Tibial nerve (tissue), 3 donors: Measurements from ENCODE around the gene CD79A.

Experiments
- POLR2A ChIP-seq, 2 donors: fragments of 450-650 bp; IDR thresholded peaks; one replicate each; pipeline ENCODE4 v1.6.1; 2017; ENCODE audit warnings: antibody characterized with exemption in 2 of 2, mild to moderate bottlenecking in 2 of 2, moderate library complexity in 2 of 2
- TF ChIP-seq, protein P1 (sequence below), 5 experiments: fragments of 200-600 bp in 3 of 5; fragments of 450-650 bp in 2 of 5; sonication (generic) in 3 of 5; IDR thresholded peaks; one replicate each; pipeline ENCODE4 v1.5.1; 2016 to 2019; ENCODE audit warnings: antibody characterized with exemption in 5 of 5, mild to moderate bottlenecking in 3 of 5, moderate library complexity in 2 of 5

- TF ChIP-seq, protein P1, sequence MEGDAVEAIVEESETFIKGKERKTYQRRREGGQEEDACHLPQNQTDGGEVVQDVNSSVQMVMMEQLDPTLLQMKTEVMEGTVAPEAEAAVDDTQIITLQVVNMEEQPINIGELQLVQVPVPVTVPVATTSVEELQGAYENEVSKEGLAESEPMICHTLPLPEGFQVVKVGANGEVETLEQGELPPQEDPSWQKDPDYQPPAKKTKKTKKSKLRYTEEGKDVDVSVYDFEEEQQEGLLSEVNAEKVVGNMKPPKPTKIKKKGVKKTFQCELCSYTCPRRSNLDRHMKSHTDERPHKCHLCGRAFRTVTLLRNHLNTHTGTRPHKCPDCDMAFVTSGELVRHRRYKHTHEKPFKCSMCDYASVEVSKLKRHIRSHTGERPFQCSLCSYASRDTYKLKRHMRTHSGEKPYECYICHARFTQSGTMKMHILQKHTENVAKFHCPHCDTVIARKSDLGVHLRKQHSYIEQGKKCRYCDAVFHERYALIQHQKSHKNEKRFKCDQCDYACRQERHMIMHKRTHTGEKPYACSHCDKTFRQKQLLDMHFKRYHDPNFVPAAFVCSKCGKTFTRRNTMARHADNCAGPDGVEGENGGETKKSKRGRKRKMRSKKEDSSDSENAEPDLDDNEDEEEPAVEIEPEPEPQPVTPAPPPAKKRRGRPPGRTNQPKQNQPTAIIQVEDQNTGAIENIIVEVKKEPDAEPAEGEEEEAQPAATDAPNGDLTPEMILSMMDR (IDR thresholded peaks at IDR 0.05) = no peak
- no peak for TF ChIP-seq POLR2A (IDR thresholded peaks at IDR 0.05)
These were observed 12.7 kb upstream of the CD79A start for GRCh38 chr19:41864374-41864773.
